NCI-H2227 (cell line): Measurements from ENCODE around the gene ASXL1.

Source experiments
- DNase-seq: peaks from one replicate; lab custom pipeline; 2025; ENCODE audit not compliant: unreplicated experiment; lab: John Stamatoyannopoulos, UW

ASXL1 gene

GRCh38 chr20:32451682-32452461, 93.7 kb downstream of the ASXL1 start:
- DNase-seq, result no peak

DNA sequence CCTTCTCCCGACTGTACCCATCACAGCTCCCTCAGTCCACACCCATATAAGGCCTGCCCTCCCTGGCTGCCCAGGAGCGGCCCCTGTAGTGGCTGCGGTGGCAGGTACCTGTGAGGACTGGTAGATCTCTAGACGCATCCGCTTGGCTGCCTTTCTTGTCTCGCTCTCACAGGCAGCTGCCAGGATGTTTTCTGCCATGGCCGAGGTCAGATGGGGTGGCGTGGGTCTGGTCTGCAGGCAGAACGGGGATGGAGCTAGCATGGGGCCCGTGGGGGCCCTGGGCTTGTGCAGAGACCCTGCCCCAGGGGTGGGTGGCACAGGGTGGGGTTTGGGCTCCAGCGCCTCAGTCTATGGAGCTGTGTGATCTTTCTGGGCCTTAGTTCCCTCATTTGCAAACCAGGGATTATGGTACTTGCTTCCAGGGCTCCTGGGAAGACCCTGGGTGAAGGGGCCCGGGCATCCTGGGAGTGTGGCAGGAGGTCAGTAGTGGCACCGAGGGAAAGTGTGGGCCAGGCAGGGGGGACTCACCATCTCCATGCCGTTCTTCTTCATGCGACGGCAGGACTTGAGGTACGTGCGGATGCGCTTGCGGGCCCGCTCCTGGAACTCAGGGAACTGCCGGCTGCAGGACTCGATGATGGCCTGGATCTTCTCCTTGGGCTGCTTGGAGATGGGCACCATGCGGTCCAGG, 94.8 kb downstream of the ASXL1 start:
- no peak for DNase-seq

- DNase-seq, result no peak
These were observed 95.5 kb downstream of the ASXL1 start for GRCh38 chr20:32453467-32454163.

- no peak for DNase-seq
These were observed 96.3 kb downstream of the ASXL1 start for GRCh38 chr20:32454164-32455145.

GRCh38 chr20:32455171-32455900, 97.2 kb downstream of the ASXL1 start:
- no peak for DNase-seq

GRCh38 chr20:32455901-32456701, 98.0 kb downstream of the ASXL1 start:
- DNase-seq, result no peak

GRCh38 chr20:32456869-32457478, 98.8 kb downstream of the ASXL1 start:
- peak; percentile 80 for DNase-seq

- peak; percentile 93 for DNase-seq
These were observed 99.4 kb downstream of the ASXL1 start for GRCh38 chr20:32457479-32457986.

- DNase-seq, result no peak
These were observed 100.1 kb downstream of the ASXL1 start for GRCh38 chr20:32458061-32458836.

DNA sequence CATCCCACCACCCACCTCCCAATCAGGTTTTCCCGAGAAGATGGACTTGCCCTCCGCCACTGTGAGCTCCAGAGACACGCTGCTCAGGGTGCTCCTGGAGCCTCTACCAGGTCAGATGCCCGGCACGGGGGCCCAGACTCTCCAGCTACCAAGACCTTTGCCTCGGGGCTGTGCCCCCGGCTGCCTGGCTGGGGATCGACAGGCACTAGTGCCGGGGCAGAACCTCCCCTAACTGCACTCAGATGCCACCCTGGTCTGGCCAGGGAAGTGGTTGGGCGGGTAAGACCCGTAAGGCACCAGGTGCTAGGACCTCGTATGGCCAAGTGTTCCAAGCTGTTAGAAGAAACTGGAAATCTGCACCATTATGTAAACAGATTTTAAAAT, 100.7 kb downstream of the ASXL1 start:
- DNase-seq, result no peak

GRCh38 chr20:32460231-32460630, 102.1 kb downstream of the ASXL1 start:
- no peak for DNase-seq

- DNase-seq, result no peak
These were observed 102.7 kb downstream of the ASXL1 start for GRCh38 chr20:32460683-32461320.

- DNase-seq, result no peak
These were observed 103.9 kb downstream of the ASXL1 start for GRCh38 chr20:32461836-32462600.

GRCh38 chr20:32462900-32463641, 104.9 kb downstream of the ASXL1 start:
- DNase-seq, result no peak

- DNase-seq, result peak; percentile 69
These were observed 105.7 kb downstream of the ASXL1 start for GRCh38 chr20:32463642-32464400.
